GM12801 (cell line): ENCODE data around the gene MCM7.

Source experiments
- CTCF ChIP-seq: IDR thresholded peaks from one replicate; pipeline ENCODE4 v1.5.1; 2011; ENCODE audit warnings: control low read depth; ENCODE audit not compliant: insufficient read length; ENCODE audit errors: extremely low read depth

MCM7 gene

GRCh38 chr7:100126931-100127865, 26.0 kb upstream of the MCM7 start, which contains the start of gene MBLAC1:
Gene MBLAC1, plus strand, starts transcription at chr7:100126967. Its CDS starts 429 bp downstream, at chr7:100127396.
- no peak for TF ChIP-seq CTCF

- TF ChIP-seq CTCF: no peak
Observed at GRCh38 chr7:100126239-100126930, 25.2 kb upstream of the MCM7 start.

- TF ChIP-seq CTCF: no peak
Observed at GRCh38 chr7:100124301-100125230, 23.4 kb upstream of the MCM7 start.

- no peak for TF ChIP-seq CTCF
Observed at GRCh38 chr7:100122568-100122967, 21.4 kb upstream of the MCM7 start.

GRCh38 chr7:100122067-100122466, 20.9 kb upstream of the MCM7 start:
- TF ChIP-seq CTCF: no peak

GRCh38 chr7:100120733-100121036, 19.5 kb upstream of the MCM7 start:
- no peak for TF ChIP-seq CTCF
